NCI-H1092 treated with DMSO at 0.1 percent for 48 hours (cell line): Measurements from ENCODE around the gene CDH23.

Experiments used
- DNase-seq: peaks from one replicate; lab custom pipeline; 2025; lab: John Stamatoyannopoulos, UW

Gene CDH23

DNA sequence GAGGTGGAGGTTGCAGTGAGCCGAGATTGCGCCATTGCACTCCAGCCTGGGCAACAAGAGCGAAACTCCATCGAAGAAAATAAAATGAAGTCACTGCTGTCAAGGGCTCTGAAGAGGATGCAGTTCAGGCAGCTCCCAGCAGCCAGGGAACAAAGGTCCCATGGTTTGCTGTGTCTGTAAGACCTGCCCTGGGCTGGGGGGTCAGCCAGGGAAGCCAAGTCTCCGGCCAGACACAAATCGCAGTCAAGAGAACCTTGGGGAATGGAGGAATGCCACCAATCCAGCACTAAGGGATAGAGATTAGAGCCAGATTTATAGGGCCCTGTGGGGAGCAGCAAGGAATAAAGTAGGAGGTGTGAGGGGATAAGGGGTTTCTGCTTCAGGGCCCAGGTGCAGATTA, 405.5 kb downstream of the CDH23 start:
- DNase-seq: no peak

DNA sequence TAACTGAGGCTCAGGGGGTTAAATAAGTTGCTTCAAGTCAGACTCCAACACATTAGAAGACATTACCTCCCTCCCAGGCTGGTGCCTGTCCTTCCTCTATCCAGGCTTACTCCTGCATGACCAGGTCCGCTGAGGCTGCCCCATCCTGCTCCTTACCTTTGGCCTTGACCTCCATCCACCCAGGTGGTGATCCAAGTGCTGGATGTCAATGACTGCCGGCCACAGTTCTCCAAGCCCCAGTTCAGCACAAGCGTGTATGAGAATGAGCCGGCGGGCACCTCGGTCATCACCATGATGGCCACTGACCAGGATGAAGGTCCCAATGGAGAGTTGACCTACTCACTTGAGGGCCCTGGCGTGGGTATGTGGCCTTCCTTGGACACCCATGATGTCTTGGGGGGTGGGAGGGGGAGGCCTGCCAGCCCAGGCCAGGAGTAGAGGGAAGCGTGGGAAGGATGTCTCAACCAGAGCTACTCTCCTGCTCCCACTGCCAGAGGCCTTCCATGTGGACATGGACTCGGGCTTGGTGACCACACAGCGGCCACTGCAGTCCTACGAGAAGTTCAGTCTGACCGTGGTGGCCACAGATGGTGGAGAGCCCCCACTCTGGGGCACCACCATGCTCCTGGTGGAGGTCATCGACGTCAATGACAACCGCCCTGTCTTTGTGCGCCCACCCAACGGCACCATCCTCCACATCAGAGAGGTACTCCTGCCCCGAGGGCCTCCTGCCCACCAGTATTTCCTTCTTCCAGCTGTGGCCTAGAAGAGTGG, 406.2 kb downstream of the CDH23 start:
- no peak for DNase-seq

DNA sequence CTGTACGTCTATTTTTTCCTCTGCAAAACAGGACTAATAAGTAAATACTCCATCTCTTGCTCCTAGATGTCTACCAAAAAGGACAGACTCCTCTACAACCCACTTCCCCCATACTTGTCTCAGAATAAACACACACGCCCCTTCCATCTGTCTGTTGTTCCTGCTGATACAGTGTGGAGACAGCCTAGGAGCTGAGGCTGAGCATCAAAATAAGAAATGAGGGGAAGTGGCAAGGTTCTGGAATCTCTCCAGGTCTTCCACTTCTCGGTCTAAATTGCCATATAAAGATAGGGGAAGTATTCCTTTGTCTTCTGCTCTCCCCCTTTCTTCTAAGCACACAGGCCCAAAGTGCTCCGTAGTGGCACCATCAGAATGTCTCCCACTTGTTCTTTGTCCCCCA, 407.4 kb downstream of the CDH23 start:
- DNase-seq: no peak

DNA sequence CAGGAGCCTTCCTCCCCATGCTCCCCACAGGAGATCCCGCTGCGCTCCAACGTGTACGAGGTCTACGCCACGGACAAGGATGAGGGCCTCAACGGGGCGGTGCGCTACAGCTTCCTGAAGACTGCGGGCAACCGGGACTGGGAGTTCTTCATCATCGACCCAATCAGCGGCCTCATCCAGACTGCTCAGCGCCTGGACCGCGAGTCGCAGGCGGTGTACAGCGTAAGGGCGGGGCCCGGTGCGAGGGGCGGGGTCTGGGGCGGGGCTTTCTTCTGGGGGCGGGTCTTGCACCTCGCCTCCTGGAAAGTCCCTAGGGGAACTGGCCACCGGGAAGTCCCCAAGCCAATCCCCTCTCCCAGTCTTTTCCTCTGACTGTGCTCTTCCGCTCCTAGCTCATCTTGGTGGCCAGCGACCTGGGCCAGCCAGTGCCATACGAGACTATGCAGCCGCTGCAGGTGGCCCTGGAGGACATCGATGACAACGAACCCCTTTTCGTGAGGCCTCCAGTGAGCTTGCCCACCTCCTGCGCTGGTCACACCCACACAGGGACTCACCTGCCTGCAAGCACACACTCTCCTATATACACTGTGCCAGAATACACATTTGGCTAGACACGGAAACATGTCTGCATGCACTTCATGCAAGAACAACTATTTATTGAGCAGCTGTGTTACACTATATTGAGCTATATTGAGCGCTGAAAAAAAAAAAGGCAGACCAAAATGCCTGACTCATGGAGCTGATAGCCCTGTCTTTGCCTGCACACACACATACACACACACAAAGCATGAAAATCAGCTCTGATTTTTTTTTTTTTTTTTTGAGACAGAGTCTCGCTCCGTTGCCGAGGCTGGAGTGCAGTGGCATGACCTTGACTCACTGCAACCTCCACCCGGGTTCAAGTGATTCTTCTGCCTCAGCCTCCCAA, 409.3 kb downstream of the CDH23 start:
- DNase-seq: no peak

DNA sequence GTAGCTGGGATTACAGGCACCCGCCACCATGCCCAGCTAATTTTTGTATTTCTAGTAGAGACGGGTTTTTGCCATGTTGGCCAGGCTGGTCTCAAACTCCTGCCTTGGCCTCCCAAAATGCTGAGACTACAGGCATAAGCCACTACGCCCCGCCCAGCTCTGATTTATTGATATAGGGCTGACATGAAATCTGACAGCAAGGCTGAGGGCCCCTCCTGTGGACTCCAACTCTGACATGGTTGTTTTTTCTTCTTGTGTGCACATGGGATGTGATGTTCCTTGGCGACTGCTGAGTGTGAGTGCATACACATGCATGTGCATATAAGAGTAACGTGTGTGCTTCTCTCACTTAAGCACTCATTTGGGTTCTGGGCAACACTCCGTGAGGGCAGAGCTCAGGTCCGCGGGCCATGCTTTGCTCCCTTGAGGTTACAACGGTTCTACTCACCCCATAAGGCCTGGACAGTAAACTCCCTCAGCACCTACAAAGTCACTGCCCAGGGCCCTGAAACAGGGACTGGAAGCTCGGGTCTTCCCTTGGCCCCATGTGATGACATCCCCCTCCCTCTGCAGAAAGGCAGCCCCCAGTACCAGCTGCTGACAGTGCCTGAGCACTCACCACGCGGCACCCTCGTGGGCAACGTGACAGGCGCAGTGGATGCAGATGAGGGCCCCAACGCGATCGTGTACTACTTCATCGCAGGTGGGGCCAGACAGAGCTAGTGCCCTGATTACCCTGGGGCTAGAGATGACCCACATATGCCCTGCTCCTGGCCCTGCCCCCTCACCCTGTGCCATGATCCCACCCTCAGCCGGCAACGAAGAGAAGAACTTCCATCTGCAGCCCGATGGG, 410.2 kb downstream of the CDH23 start:
- no peak for DNase-seq

DNA sequence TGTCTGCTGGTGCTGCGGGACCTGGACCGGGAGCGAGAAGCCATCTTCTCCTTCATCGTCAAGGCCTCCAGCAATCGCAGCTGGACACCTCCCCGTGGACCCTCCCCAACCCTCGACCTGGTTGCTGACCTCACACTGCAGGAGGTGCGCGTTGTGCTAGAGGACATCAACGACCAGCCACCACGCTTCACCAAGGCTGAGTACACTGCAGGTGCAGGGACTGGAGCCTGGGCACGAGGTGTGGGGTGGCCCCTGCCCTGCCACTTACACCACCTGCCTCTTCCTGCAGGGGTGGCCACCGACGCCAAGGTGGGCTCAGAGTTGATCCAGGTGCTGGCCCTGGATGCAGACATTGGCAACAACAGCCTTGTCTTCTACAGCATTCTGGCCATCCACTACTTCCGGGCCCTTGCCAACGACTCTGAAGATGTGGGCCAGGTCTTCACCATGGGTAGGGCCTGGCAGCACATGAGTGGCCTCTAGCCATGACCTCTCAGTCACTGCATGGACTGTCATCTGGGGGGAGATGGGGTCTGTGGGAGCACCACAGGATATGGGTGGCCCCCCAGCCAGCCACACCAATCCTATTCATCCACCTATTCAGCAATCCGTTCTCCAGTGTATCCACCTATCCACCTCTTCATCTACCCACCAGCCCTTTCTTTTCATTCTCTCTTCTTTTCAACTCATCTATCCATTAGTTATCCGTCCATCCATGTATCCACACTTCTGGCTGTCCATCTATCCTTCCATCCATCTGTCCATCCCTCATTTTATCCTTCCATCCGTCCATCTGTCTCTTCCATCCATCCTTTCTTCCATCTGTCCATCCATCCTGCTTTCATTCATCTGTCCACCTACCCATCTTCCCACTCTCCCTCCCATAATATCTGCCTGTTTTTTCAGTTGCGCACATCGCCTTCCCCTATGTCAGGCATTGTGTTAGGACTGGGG, 411.1 kb downstream of the CDH23 start:
- DNase-seq: no peak

DNA sequence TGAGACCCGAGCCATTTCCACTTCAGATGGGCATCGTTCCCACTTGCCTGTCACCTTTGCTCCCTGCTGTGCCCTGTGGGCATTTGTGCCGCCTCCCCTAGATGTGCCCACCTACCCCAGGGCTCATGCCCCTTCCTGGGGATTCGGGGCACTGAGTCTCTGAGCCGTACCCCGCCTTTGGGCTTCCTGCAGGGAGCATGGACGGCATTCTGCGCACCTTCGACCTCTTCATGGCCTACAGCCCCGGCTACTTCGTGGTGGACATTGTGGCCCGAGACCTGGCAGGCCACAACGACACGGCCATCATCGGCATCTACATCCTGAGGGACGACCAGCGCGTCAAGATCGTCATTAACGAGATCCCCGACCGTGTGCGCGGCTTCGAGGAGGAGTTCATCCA, 412.9 kb downstream of the CDH23 start:
- no peak for DNase-seq

DNA sequence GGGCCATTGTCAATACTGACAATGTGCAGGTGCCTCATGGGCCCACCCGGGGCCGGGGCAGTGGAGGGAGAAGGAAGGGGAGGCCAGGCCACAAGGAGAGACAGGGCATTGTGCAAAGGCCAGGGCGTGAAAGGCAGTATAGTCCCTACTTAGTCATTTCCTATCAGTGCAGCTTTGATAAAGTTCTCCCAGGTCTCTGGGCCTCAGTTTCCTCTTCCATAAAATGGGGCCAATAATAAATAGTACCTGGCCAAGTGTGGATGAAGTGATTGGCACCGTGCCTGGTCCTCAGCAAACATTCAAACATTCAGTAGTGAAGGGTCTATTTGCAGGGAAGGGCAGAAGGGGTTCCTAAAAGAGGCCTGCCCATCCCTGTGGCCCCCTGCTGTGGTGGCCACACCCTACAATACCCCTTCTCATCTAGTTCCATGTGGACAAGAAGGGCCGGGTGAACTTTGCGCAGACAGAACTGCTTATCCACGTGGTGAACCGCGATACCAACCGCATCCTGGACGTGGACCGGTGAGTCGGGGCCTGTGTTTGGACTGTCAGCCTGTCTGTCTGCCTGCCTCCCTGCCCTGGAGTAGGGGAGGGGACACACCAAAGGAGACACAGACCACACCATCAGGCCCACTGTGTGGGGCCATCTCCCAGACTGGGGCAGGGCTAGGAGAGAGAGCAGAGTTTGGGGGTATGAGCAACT, 413.5 kb downstream of the CDH23 start:
- no peak for DNase-seq

DNA sequence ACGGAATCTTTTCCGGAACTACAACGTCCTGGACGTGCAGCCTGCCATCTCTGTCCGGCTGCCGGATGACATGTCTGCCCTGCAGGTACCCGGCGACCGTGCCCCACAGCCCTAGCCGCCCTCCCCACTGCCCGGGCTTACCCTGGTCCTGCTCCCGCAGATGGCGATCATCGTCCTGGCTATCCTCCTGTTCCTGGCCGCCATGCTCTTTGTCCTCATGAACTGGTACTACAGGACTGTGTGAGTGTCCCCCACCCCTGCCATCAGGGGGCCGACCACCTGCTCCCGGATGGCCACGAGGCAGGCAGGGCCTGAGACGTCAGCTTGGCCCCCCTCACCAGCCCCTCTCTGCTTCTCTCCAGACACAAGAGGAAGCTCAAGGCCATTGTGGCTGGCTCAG, 414.6 kb downstream of the CDH23 start:
- no peak for DNase-seq

DNA sequence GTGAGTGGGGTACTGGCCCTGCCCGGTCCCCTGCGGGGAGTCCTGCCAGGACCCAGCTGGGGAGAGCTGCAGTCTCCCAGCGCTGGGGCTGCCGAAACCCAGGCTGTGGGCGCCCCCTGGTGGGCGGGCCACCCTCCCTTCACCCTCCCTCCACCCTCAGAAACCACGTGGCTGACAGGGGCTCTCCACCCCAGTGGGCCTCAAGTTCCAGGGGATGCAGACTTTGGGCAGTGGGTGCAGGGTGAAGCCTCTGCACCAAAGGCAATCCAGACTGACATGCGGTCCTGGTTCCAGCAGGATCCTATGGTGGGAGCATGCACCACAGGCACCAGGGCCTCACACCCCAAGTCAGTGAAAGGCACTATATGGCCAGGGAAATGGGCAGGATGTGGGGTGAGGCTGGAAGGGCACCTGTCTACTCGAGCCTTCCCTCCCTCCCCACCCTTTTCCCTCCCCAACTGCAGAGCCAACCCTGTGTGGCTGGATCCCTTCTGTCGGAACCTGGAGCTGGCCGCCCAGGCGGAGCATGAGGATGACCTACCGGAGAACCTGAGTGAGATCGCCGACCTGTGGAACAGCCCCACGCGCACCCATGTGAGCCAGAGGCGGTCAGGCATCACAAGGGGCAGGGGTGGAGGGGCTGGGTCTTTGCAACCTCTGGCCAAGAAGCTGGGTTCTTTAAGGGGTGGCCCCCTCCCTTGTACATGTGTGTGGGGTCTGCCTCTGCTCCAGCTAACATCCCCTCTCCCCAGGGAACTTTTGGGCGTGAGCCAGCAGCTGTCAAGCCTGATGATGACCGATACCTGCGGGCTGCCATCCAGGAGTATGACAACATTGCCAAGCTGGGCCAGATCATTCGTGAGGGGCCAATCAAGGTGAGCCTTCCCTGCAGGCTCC, 415.5 kb downstream of the CDH23 start:
- DNase-seq: peak; percentile 54

DNA sequence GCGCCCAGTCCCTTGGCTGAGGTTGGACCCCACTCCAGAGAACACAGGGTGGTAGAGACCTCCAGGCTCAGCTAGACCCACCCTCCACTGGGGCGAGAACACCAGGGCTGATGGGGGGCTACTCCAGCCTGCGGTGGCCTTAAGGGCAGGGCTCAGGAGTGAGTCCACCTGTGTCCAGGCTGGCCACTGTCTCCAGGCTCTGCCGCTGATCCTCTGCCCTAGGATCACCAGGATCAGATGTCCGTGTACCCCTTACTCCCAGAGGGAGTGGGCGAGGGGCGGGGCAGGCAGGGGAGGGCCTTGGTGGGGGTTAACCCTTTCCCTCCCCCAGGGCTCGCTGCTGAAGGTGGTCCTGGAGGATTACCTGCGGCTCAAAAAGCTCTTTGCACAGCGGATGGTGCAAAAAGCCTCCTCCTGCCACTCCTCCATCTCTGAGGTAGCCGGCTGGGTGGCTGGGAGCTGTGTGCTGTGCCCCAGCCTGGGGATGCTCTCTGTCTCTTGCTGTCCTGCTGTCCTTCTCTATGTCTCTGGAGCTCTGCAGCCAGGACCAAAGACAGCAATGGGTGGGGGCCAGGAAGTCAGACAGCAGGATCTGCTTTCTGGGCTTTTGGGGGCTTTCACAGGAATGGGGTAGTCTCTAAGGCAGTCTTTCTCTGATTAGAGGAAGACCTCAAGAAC, 416.3 kb downstream of the CDH23 start:
- no peak for DNase-seq

DNA sequence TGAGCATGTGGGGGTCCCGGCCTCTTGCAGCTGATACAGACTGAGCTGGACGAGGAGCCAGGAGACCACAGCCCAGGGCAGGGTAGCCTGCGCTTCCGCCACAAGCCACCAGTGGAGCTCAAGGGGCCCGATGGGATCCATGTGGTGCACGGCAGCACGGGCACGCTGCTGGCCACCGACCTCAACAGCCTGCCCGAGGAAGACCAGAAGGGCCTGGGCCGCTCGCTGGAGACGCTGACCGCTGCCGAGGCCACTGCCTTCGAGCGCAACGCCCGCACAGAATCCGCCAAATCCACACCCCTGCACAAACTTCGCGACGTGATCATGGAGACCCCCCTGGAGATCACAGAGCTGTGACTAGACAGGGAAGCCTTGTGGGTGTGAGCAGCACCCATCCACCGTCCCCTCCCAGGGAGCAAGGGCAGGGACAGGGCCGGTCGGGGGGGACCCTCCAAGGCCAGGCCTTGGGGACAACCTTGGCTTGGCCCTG, 418.2 kb downstream of the CDH23 start:
- no peak for DNase-seq

DNA sequence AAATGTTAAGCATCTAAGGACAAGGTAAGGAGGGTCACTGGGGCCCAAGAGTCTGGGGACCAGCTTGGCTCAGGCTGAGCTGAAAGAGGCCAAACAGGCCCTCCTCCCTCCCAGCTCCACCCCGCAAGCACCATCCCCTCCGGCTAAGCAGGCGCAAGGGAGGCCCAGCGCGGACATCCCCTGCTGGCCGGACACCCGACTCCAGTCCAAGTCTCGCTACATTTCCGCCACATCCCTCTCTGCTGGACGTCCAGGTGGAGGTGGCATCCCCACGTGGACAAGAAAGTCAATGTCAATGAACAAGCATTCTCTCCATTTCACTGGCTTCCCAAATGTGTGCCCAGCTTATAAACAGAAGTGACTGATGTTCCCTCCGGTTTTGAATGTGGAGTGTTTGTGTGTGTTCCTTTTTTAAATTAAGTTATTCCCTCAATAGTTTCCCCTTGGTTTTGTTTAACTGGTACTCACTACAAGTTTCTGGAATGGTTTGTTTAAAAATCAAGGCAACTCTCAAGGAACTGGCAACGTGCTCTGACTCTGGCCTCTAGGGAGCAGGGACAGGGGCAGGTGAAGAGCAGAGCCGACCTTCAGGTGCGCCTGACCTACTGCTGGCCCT, 418.9 kb downstream of the CDH23 start:
- no peak for DNase-seq

DNA sequence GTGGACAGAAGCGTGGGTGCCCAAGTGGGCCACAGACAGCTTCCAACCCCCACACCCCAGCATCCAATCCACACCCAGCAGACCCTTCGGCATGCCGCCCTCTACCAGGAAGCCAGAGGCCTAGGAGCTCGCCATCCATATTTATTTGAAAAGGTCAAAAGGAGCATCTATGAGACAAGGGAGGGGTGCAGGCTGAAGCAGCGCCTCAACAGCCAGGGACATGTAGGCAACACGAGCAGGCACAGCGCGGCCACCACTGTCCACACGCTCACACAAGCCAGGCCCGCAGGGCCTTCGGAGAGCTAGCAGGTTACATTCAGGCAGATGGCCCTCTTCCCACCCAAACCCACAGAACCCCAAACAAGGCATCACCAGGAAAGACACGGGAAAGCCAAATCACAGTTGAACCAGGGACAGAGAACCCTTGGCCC, 419.7 kb downstream of the CDH23 start:
- DNase-seq: no peak

DNA sequence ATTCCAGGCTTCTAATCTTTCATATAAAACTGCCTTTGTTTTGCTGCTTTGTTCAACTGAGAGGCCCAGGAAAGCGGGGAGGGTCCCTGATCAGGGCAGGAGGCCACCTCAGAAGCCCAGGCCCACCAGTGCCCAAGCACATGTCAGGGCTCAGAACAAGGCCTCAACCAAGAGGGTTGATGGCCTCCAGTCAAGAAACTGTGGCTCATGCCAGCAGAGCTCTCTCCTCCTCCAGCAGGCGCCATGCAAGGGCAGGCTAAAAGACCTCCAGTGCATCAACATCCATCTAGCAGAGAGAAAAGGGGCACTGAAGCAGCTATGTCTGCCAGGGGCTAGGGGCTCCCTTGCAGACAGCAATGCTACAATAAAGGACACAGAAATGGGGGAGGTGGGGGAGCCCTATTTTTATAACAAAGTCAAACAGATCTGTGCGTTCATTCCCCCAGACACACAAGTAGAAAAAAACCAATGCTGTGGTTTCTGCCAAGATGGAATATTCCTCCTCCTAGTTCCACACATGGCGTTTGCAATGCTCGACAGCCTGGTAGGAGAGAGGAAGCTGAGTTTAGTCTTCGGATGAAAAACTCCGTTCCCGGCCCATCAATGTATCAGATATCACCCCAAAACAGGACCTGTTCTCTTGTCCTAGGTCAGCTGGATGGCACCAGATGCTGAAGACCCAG, 420.4 kb downstream of the CDH23 start:
- no peak for DNase-seq

DNA sequence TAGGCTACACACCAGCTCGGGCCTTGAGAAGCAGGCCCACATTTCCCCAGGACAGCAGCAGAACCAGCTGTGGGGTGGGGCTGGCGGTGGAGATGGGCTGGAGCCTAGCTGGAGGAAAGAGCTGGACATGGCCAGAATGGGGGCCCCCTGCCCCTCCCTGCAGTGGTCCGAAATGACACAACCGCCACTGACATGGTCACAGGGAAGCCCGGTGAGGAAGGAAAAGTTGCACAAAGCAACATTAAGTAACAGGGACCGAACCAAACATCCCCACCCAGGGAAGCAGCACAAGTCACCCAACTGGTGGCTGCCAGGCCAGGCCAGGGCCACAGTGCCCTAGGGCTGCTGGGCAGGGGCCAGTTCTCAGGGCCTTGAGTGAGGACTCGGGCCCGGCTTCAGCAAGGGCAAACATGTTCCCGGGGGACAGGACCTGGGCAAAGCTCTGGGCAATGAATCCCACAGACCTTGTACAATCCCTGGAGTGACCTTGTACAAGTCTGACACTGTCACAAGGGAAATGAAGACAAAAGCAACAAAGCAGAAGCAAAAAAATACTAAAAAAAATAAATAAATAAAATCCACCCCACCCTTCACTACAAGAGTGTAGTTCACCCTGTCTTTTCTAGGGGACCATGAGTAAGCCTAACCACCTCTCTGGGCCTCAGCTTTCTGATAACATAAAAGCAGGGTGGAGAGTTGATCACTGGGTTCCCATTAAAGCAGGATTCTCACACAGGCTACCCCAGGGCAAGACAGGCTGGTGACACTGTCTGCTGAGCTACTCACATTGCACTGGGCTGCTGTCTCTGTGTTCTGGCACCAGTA, 421.3 kb downstream of the CDH23 start:
- DNase-seq: no peak
